ENCODE data around the gene SOX6. TPM values are rescaled to one million over a fixed set of nuclear protein-coding genes. Genes with fewer than 3 reads are reported as not detected.
A peak's percentile ranks its signal among the peaks of the same experiment; 100 is the strongest.

The SOX6 gene
- total RNA-seq, 1 donor from 2014 or later = 13.2 TPM

- Mint-ChIP-seq H3K27me3 (ENCODE audit: low read depth, unreplicated experiment) (no peaks in the 10 kb centered on the region), H3K27ac (ENCODE audit: unreplicated experiment) (peak overlapping the region; percentile 90), H3K4me1 (ENCODE audit: low read depth, unreplicated experiment) (peaks cover 20% of the 10 kb centered on the region)
Observed at GRCh38 chr11:16403448-16403803, 47.1 kb upstream of the SOX6 start.

GRCh38 chr11:16402654-16403447, 46.5 kb upstream of the SOX6 start:
- H3K27ac Mint-ChIP-seq (ENCODE audit: unreplicated experiment) = peak overlapping the region; percentile 90
- peak overlapping the region; percentile 29 for H3K4me3 Mint-ChIP-seq (ENCODE audit: unreplicated experiment)
- no peaks in the 10 kb centered on the region for H3K9me3 Mint-ChIP-seq (ENCODE audit: unreplicated experiment)
- Histone ChIP-seq H2AFZ (ENCODE audit: low read depth, low read length) (no peak overlapping the region), H3K9me3 (ENCODE audit: insufficient read depth, low read depth, low read length) (no peaks in the 10 kb centered on the region), H3K27ac (ENCODE audit: low read depth, low read length) (no peak overlapping the region), H3K9ac (ENCODE audit: low read length) (no peak overlapping the region), H3K4me3 (ENCODE audit: insufficient read depth, low read depth, low read length) (no peak overlapping the region), H3K36me3 (ENCODE audit: insufficient read depth, low read length) (no peaks in the 10 kb centered on the region), H3K27me3 (ENCODE audit: insufficient read depth, low read length) (no peaks in the 10 kb centered on the region), H3K4me1 (ENCODE audit: insufficient read depth, low read length) (no peaks in the 10 kb centered on the region), H3K79me2 (ENCODE audit: insufficient read depth, low read length) (no peaks in the 10 kb centered on the region), H4K20me1 (ENCODE audit: insufficient read depth, low read length) (no peaks in the 10 kb centered on the region), H3K4me2 (ENCODE audit: low read length) (no peak overlapping the region)
- DNase-seq (ENCODE audit: low read depth) (peak; percentile 1), FAIRE-seq (no peak)
- TF ChIP-seq EZH2 (IDR thresholded peaks at IDR 0.05; ENCODE audit: insufficient read depth, low read length) (no peak), CTCF (IDR thresholded peaks at IDR 0.05; ENCODE audit: insufficient read depth, low read depth, low read length) (no peak)
- H3K27me3 Mint-ChIP-seq (ENCODE audit: low read depth, unreplicated experiment) = peaks cover 2% of the 10 kb centered on the region
- H3K4me1 Mint-ChIP-seq (ENCODE audit: low read depth, unreplicated experiment) = peaks cover 20% of the 10 kb centered on the region
- no peaks in the 10 kb centered on the region for H3K36me3 Mint-ChIP-seq (ENCODE audit: low read depth, unreplicated experiment)

More at GRCh38 chr11:16403448-16403803, 47.1 kb upstream of the SOX6 start:
- H3K4me1 ChIP-seq (ENCODE audit: insufficient read depth, low read length) = no peaks in the 10 kb centered on the region
- no peak for FAIRE-seq
- H3K36me3 ChIP-seq (ENCODE audit: insufficient read depth, low read length) = no peaks in the 10 kb centered on the region
- no peak overlapping the region for H3K9ac ChIP-seq (ENCODE audit: low read length)
- H3K9me3 Mint-ChIP-seq (ENCODE audit: unreplicated experiment) = no peaks in the 10 kb centered on the region
- H4K20me1 ChIP-seq (ENCODE audit: insufficient read depth, low read length) = no peaks in the 10 kb centered on the region
- no peak overlapping the region for H3K4me3 ChIP-seq (ENCODE audit: insufficient read depth, low read depth, low read length)
- no peaks in the 10 kb centered on the region for H3K79me2 ChIP-seq (ENCODE audit: insufficient read depth, low read length)
- H3K4me3 Mint-ChIP-seq (ENCODE audit: unreplicated experiment) = peak overlapping the region; percentile 29
- no peak overlapping the region for H3K4me2 ChIP-seq (ENCODE audit: low read length)
- no peak for TF ChIP-seq CTCF (IDR thresholded peaks at IDR 0.05; ENCODE audit: insufficient read depth, low read depth, low read length)
- no peak for TF ChIP-seq EZH2 (IDR thresholded peaks at IDR 0.05; ENCODE audit: insufficient read depth, low read length)
- no peaks in the 10 kb centered on the region for H3K9me3 ChIP-seq (ENCODE audit: insufficient read depth, low read depth, low read length)
- DNase-seq (ENCODE audit: low read depth) = no peak
- H3K27me3 ChIP-seq (ENCODE audit: insufficient read depth, low read length) = no peaks in the 10 kb centered on the region
- no peaks in the 10 kb centered on the region for H3K36me3 Mint-ChIP-seq (ENCODE audit: low read depth, unreplicated experiment)
- H2AFZ ChIP-seq (ENCODE audit: low read depth, low read length) = no peak overlapping the region
- H3K27ac ChIP-seq (ENCODE audit: low read depth, low read length) = no peak overlapping the region

GRCh38 chr11:16397390-16397789, 41.0 kb upstream of the SOX6 start:
- peaks cover 2% of the 10 kb centered on the region for H3K27me3 Mint-ChIP-seq (ENCODE audit: low read depth, unreplicated experiment)
- no peaks in the 10 kb centered on the region for H3K36me3 ChIP-seq (ENCODE audit: insufficient read depth, low read length)
- no peaks in the 10 kb centered on the region for H3K4me1 ChIP-seq (ENCODE audit: insufficient read depth, low read length)
- no peak overlapping the region for H3K27ac ChIP-seq (ENCODE audit: low read depth, low read length)
- no peaks in the 10 kb centered on the region for H3K36me3 Mint-ChIP-seq (ENCODE audit: low read depth, unreplicated experiment)
- no peak overlapping the region for H3K27ac Mint-ChIP-seq (ENCODE audit: unreplicated experiment)
- no peak overlapping the region for H3K4me3 ChIP-seq (ENCODE audit: insufficient read depth, low read depth, low read length)
- peaks cover 2% of the 10 kb centered on the region for H3K4me1 Mint-ChIP-seq (ENCODE audit: low read depth, unreplicated experiment)
- H3K79me2 ChIP-seq (ENCODE audit: insufficient read depth, low read length) = no peaks in the 10 kb centered on the region
- no peaks in the 10 kb centered on the region for H3K9me3 Mint-ChIP-seq (ENCODE audit: unreplicated experiment)
- H3K4me3 Mint-ChIP-seq (ENCODE audit: unreplicated experiment) = peak overlapping the region; percentile 13
- H4K20me1 ChIP-seq (ENCODE audit: insufficient read depth, low read length) = no peaks in the 10 kb centered on the region
- no peak for DNase-seq (ENCODE audit: low read depth)
- H3K27me3 ChIP-seq (ENCODE audit: insufficient read depth, low read length) = no peaks in the 10 kb centered on the region
- H3K9ac ChIP-seq (ENCODE audit: low read length) = no peak overlapping the region
- H3K9me3 ChIP-seq (ENCODE audit: insufficient read depth, low read depth, low read length) = no peaks in the 10 kb centered on the region
- H2AFZ ChIP-seq (ENCODE audit: low read depth, low read length) = no peak overlapping the region
- no peak for FAIRE-seq
- H3K4me2 ChIP-seq (ENCODE audit: low read length) = no peak overlapping the region
- TF ChIP-seq EZH2 (IDR thresholded peaks at IDR 0.05; ENCODE audit: insufficient read depth, low read length) (no peak), CTCF (IDR thresholded peaks at IDR 0.05; ENCODE audit: insufficient read depth, low read depth, low read length) (no peak)

Data from astrocyte (in vitro differentiated cells and primary cell).